ENCODE measurements around the gene WDSUB1.

GRCh38 chr2:159200498-159200897 is 86.0 kb downstream of the WDSUB1 start:
- TF ChIP-seq CTCF (IDR thresholded peaks at IDR 0.05) (no peak), TCF7L2 (IDR thresholded peaks at IDR 0.05; ENCODE audit: low read depth, low read length) (no peak), POLR2AphosphoS5 (IDR thresholded peaks at IDR 0.05; ENCODE audit: low read depth, low read length) (no peak), SIN3A (IDR thresholded peaks at IDR 0.05; ENCODE audit: borderline replicate concordance, insufficient read depth, low read depth, low read length) (no peak), REST (IDR thresholded peaks at IDR 0.05; ENCODE audit: insufficient read depth in 1 of 2, low read depth in 2 of 2, low read length in 1 of 2) (no peak)
